HG03342 (cell line): Measurements from ENCODE around the gene CPNE7.
"Not testable (repeated sequence)": the region's sequence is repeated elsewhere in the genome, so short reads cannot be mapped to it uniquely, and the experiment has no call there.

Experiments used
- ATAC-seq: cut with Tn5 transposase; IDR thresholded peaks from one replicate; pipeline ENCODE4 v1.9.1; 2021; ENCODE audit warnings: mild to moderate bottlenecking, moderate library complexity; ENCODE audit not compliant: unreplicated experiment

The CPNE7 gene

DNA sequence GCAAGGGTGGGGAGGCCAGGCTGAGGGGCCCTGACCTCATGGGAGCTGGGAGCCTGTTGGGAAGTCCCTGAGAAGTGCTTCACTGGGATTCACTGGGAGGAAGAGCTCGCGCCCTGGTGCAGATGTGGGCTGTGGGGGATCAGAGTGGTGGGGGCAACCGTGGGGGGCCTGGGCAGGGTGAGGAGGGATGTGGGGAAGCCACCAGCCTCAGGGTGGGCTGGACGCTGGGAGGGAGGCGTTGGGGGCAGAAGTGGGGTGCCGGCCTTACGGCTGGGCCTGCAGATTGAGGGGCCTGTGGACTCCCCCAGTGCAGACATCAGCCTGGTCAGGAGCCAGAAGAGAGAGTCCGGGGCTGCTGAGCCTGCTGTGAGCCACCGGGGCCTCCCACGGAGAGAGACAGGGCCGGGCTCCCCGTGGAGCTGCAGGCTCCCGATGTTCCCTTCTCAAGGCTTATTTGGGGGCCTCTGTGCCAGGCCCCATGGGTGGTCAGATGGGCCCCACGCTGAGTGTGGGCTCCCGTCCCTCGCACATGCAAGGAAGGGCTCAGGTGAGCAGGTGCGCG, 45.7 kb downstream of the CPNE7 start:
- ATAC-seq = no peak

DNA sequence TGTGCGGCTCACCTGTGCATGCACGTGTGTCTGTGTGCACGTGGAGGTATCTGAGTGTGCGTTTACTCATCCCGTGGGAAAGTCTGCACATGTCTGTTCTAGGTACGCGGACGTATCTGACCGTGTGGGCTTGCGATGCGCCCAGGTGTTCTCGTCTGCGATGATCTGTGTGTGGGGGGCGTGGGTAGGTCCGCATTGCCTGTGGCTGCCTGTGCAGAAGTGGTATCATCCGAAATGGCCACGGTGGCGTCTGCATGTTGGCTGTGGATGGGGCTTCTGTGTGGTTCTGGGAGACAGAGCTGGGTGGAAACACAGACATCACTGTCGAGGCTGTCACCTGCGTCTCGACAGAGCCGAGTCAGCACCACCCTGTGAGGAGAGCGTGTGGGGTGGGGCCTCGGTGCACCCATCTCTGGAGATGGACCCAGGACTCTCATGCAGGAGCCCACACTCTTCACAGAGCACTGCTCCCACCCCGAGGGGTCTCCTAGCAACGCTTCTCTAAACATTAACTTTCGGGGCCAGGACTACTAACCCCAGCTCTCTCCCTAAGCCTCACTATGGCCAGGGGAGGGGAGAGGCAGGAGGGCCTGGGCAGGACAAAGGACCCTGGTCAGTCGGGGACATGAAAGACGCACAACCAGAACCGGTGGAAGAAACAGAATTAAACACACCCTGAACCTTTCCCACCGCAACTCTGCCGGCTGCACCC, 46.3 kb downstream of the CPNE7 start:
- ATAC-seq = no peak

DNA sequence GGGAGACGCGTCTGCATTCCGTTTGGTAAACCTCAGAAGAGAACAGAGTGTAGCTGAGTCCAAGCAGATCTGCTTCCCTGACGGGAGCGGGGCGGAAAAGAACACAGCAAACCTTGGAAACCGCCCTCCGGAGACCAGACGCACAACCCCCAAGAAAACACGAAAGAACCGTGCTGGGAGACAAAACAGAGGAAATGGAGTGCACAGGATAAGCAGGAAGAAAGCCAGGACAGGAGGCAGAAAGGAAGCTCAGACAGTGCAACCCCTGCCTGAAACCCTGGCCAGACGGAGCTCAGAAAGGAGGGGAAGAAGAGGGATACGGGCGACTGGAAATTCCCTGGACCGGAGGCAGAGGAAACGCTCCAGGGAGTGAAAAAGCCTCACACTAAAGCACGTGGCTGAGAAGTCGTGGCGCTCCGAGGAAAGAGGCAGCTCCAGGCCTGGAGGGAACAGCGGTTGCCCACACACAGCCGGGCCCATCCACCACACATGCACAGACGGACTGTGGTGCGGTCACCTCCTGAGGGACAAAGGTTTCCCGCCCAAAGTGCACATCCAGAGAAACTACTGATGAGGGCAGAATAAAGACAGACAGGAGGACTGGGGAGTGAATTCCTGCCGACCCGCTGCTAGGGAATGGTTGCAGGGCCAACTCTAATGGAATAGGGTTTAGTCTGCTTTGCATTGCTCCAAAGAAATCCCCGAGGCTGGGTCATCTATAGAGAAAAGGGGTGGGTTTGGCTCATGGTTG, 48.1 kb downstream of the CPNE7 start:
- ATAC-seq = no peak

DNA sequence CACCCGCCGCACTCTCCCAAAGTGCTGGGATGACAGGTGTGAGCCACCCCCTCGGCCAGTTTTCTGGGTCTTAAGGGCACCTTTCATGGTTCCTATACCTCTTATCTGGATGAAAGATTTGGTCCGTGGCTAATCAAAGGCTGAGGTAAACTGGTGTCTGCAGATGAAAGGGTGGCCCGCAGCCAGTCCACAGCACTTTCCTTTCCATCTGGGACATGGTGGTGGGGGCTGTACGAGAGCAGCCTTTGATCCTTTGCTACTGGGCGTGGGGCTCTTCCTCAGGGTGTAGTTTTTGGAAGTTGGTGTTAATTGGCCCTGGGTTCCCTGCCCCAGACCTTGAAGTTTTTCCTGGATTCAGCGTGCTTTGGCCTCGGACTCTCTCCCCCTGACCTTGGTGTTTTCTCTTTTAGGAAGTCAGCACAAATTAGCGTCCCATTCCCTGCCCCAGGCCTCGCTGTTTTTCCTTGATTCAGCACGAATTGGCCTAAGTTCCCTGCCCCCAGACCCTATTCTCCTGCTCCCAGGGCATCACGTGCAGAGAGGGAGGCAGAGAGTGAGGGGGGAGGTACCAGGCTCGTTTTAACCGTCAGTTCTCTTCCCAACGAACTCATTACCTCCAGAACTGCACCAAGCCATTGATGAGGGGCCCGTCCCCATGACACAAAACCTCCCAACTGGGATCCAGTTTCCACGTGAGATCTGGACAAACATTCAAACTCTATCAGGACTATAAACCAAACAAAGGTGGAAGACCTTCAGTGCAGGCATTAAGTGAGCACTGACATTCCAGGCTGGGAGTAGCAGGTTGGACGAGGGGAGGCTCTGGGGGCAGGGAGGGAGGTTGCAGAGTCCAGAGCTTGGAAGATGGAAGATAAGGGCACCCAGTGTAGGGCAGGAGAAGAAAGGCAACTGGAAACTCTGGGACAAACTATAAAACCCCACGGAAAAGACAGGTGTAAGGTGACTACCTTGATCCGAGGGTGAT, 49.5 kb downstream of the CPNE7 start:
- no peak for ATAC-seq

DNA sequence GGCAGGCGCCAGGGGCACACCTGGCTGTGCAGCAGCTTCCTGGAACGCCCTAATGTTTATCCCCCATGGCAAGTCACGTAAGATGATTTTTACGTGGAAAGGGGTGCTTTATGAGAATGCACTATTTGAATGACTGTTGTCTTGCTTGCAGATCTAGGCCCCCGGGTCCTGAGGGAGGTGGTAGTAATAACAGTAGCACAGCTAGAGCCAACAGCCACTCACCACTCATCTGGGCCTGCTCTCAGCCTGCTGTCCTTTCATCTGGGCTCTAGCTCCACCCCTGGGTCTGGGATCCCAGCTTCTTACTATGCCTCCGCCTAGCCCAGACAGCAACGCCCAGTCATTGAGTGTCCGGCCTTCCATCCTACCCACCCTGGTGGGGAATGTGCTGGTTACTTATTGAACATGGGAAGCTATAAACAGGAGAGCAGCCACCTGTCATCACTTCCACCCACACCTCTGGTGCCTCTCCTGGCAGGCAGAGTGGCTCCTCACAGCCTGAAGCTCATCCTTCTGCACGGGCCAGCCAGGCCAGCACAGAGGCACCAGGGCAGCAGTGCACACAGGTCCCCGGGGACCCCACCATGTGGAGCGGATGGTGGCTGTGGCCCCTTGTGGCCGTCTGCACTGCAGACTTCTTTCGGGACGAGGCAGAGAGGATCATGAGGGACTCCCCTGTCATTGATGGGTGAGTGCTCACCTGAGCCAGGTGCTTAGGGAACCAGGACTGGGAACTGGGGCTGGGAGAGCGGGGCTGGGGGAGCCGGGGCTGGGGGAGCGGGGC, 54.5 kb downstream of the CPNE7 start:
- no peak for ATAC-seq

DNA sequence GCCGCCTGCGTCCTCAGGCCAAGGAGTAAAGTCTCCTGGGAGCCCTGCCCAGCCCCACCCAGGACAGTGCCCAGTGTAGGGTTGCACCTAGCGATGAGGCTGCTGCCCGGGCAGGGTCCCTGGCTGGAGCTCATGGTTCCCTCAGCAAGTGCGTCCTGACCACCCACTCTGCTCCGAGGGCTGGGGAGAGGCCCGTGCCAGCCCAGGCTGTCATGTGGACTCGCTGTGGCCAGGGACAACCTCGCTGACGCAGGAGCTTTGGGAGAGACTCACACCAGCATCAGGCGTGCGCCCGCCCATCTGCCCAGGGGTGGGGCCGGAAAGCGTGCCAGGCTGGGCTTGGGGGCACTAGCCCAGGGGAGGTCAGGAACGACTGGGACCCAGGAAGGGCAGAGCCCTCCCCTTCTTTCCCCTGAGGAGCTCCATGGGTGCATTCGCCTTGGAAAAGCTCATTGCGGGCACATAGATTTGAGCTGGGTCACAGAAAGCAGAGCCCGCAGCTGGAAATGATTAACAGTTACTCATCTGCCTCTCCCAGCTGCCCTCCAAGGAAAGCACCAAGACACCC, 57.6 kb downstream of the CPNE7 start:
- no peak for ATAC-seq

DNA sequence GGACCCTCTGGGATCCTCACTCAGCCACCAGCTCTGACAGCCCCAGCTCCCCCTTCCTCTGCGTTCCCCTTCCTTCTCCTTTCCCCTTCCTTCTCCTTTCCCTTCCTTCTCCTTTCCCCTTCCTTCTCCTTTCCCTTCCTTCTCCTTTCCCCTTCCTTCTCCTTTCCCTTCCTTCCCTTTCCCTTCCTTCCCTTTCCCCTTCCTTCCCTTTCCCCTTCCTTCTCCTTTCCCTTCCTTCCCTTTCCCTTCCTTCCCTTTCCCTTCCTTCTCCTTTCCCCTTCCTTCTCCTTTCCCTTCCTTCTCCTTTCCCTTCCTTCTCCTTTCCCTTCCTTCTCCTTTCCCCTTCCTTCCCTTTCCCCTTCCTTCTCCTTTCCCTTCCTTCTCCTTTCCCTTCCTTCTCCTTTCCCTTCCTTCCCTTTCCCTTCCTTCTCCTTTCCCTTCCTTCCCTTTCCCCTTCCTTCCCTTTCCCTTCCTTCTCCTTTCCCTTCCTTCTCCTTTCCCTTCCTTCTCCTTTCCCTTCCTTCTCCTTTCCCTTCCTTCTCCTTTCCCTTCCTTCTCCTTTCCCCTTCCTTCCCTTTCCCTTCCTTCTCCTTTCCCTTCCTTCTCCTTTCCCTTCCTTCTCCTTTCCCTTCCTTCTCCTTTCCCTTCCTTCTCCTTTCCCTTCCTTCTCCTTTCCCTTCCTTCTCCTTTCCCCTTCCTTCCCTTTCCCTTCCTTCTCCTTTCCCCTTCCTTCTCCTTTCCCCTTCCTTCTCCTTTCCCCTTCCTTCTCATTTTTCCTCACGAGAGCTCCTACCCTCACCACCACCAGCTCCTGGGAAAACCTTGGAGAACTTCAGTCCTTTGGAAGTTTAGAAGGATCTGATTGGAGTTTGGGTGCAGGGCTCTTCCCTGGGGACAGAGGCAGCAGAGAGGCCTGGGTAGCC, 59.2 kb downstream of the CPNE7 start:
- ATAC-seq = not testable (repeated sequence)

DNA sequence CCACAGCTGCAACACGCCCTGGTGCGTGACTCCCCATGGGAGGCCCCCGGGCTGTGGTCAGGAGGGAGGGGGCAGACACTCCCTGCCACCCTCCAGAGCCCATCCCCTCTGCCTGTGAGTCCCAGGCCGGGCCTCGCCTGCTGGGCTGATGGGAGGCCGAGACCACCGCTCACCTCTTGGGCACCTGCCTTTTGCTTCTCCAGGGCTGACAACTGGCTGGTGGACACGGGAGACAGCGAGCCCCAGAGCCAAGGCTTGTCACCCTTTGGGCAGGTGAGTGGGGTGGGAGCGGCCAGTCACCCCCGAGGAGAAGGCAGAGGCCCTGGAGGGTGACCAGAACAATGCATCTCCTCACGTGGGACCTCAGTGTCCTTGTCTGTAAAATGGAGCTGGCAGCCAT, 61.1 kb downstream of the CPNE7 start:
- no peak for ATAC-seq

DNA sequence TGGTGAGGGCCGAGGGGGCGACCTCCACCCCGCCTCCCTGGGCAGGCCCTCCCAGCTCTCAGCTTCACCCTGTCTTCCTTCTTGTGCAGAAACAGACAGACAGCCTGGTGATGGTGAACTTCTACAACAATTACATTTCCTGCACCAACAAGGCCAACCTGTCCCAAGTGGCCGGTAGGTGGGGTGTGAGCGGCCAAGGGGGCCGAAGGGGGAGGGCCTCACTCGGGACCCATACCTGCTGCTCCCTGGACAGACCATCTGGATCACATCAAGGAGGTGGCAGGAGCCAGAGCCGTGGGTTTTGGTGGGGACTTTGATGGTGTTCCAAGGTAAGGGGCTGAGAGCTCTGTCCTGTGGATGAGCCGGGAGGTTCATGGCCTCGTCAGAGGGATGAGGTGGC, 61.8 kb downstream of the CPNE7 start:
- ATAC-seq = no peak

DNA sequence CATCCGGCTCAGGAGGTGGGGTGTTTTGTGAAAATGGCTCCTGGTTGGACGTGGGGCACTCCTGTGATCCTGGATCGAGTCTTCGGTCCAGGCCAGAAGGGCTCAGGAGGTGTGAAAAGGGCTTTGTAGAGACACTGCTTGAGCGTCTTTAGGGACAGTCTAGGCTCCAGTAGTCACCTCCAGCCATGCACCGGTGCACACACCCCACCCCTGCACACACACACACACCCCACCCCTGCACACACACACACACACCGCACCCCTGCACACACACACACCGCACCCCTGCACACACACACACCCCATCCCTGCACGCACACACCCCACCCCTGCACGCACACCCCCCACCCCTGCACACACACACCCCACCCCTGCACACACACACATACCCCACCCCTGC, 62.9 kb downstream of the CPNE7 start:
- ATAC-seq = no peak

DNA sequence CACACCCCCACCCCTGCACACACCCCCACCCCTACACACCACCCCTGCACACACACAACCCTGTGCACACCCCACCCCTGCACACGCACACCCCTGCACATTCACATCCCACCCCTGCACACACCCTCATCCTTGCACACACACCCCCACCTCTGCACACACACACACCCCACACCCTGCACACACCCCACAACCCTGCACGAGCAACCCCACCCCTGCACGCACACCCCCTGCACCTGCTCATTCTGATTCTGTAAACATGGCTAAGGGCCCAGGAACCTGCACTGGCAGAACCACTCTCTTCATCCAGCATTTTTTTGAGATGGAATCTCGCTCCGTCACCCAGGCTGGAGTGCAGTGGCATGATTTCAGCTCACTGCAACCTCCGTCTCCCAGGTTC, 63.8 kb downstream of the CPNE7 start:
- ATAC-seq = no peak

DNA sequence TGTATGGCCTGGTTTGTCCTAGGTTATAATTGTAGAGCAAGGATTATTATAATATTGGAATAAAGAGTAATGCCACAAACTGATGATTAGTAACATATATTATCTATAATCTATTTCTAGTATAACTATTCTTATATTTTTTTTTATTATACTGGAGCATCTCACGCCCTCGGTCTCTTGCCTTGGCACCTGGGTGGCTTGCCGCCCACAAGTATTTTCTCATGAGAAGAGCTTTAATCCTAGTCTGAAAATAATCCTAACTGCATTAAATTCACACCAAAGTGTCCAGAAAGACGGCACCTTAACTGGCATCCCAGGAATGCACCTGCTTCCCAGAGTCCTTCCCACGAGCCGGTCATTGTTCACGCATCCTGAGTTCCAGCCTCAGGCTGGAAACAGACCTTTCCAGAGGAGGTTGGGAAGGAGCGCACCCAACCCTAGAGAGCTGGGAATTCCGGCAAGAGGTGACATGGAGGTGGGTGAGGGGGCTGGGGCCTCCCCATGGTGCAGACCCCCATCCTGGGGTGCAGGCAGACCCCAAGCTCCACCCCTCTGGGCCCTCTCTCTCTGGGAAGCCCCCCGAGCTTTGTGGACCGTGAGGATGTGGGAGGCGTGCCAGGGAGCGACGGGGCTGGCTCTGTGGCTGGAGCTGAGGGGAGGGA, 66.0 kb downstream of the CPNE7 start:
- ATAC-seq = no peak

DNA sequence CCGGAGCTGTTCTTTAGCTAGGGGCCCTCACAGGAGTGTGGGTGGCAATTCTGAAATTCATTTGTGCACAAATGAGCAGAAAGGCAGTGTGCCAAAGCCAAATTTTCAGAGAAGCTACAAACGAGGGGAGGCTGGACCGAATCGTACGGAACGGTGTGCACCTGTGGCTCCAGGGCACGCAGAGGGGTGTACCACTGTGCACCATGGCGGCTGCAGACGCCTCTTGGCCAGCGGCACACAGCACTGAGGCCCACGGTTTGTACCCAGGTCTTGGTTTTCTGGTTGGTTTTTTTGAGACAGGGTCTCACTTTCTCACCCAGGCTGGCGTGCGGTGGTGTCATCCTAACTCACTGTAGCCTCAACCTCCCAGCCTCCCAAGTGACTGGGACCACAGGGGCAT, 67.0 kb downstream of the CPNE7 start:
- no peak for ATAC-seq

DNA sequence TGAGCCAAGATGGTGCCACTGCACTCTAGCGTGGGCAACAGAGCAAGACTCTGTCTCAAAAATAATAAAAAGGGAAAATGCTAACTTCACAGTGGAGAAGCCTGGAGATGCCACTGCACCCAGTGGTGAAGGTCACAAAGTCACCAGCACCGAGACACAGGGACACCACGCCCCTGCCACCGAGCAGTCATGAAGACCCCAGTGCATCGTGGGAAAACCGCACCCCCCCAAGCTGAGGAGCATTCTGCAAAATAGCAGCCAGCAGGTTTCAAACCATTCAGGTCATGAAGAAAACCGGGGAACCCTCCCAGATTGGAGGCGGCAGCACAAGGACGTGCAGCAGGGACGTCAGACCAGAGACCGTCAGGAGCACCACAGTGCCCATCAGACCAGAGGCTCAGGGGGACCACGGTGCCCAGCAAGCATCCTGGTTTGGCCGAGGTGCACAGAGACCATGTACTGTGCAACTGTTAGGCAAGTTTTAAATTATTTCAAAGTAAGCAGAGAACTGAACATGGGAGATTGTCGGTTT, 68.3 kb downstream of the CPNE7 start:
- no peak for ATAC-seq

DNA sequence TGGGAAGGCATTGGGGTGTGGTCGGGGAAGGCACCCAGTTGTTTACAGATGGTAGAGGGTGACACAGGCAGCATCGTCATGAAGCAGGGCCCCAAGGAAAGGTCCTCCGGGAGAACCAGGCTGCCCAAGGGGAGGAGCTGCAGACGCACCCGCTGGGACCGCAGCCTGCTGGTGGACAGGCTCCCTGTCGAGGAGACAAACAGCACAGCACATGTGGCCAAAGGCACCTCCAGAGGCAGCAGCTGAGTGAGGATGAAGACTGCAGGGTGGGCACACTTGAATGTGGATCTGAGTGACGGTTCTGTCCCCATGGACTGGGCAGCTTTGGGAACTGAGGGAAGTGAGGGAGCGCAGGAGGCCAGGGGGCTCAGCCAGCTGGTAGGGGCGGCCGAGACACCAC, 69.6 kb downstream of the CPNE7 start:
- no peak for ATAC-seq

DNA sequence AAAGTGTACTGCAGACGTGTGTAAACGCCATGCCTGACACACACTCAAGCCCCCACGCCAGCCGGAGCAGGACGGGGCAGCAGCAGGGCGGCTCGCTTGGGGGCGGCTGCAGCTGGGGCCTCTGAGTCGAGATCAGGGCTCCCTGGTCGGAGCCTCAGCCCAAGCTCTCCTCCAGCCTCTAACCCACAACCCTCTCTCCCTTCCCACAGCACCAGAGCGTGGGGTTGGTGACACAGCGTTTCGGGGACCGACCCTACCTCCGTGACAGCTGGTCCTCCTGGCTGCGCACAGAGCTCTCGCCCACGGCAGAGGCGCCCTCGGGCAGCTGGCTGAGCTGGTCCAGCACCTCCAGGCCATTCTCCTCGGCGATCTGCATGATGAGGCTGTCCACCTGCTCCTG, 70.7 kb downstream of the CPNE7 start:
- ATAC-seq = no peak
